ENCODE data around the gene FGD1.
"Not testable (repeated sequence)": the region's sequence is repeated elsewhere in the genome, so short reads cannot be mapped to it uniquely, and the experiment has no call there.

The FGD1 gene

DNA sequence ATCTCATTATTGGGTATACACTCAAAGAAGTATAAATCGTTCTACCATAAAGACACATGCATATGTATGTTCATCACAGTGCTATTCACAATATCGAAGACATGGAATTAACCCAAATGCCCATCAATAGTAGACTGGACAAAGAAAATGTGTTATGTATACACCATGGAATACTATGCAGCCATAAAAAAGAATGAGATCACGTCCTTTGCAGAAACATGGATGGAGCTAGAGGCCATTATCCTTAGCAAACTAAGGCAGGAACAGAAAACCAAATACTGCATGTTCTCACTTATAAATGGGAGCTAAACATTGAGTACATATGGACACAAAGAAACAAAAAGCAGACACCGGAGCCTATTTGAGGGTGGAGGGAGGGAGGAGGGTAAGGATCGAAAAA is 6.2 kb downstream of the FGD1 start:
- H3K27ac ChIP-seq (ENCODE audit: insufficient read depth in 1 of 2, low read depth in 1 of 2, low read length in 2 of 2, poor library complexity in 1 of 2, severe bottlenecking in 2 of 2); H3K9me3 ChIP-seq (ENCODE audit: control extremely low read depth in 1 of 5, control insufficient read depth in 4 of 5, insufficient read depth in 2 of 5, low read depth in 1 of 5, low read length in 4 of 5); H3K4me3 ChIP-seq (ENCODE audit: control insufficient read depth in 1 of 7, extremely low read depth in 1 of 7, insufficient read depth in 4 of 7, low read depth in 2 of 7, low read length in 6 of 7); H3K36me3 ChIP-seq (ENCODE audit: control insufficient read depth in 4 of 4, insufficient read depth in 4 of 4, low read length in 3 of 4); POLR2A ChIA-PET; H3K4me1 ChIP-seq (ENCODE audit: control extremely low read depth in 1 of 4, control insufficient read depth in 4 of 4, insufficient read depth in 4 of 4, low read length in 3 of 4); DNase-seq; H3K27me3 ChIP-seq (replicated peaks in 2 of 5; ENCODE audit: control insufficient read depth in 4 of 5, insufficient read depth in 5 of 5, low read length in 4 of 5); CTCF ChIA-PET: not testable (repeated sequence)
- 100% methylated on average over 1 of the region's 5 CpGs for WGBS (ENCODE audit: insufficient coverage)

GRCh38 chrX:54484666-54485065 is 11.4 kb downstream of the FGD1 start:
- peaks cover 0 to 5% (median 0%) of the 10 kb centered on the region in 5 experiments for H3K27me3 ChIP-seq (replicated peaks in 2 of 5; ENCODE audit: control insufficient read depth in 4 of 5, insufficient read depth in 5 of 5, low read length in 4 of 5)
- no peak for DNase-seq
- POLR2A ChIA-PET = interaction anchor here (0.6 kb wide), 1 partner anchor 42 kb away, joined by 5 read pairs; no protein-coding TSS in a partner anchor
- no peaks in the 10 kb centered on the region for H3K4me1 ChIP-seq (ENCODE audit: control extremely low read depth in 1 of 4, control insufficient read depth in 4 of 4, insufficient read depth in 4 of 4, low read length in 3 of 4)
- no peaks in the 10 kb centered on the region for H3K36me3 ChIP-seq (ENCODE audit: control insufficient read depth in 4 of 4, insufficient read depth in 4 of 4, low read length in 3 of 4)
- no peak overlapping the region for H3K27ac ChIP-seq (ENCODE audit: insufficient read depth in 1 of 2, low read depth in 1 of 2, low read length in 2 of 2, poor library complexity in 1 of 2, severe bottlenecking in 2 of 2)
- H3K9me3 ChIP-seq (ENCODE audit: control extremely low read depth in 1 of 5, control insufficient read depth in 4 of 5, insufficient read depth in 2 of 5, low read depth in 1 of 5, low read length in 4 of 5) = no peaks in the 10 kb centered on the region
- no peak overlapping the region for H3K4me3 ChIP-seq (ENCODE audit: control insufficient read depth in 1 of 7, extremely low read depth in 1 of 7, insufficient read depth in 4 of 7, low read depth in 2 of 7, low read length in 6 of 7)
- WGBS (ENCODE audit: insufficient coverage) = 48% methylated on average over 2 of the region's 3 CpGs
- CTCF ChIA-PET = no interaction called here

- Histone ChIP-seq H3K4me1 (ENCODE audit: control extremely low read depth in 1 of 4, control insufficient read depth in 4 of 4, insufficient read depth in 4 of 4, low read length in 3 of 4) (no peaks in the 10 kb centered on the region), H3K9me3 (ENCODE audit: control extremely low read depth in 1 of 5, control insufficient read depth in 4 of 5, insufficient read depth in 2 of 5, low read depth in 1 of 5, low read length in 4 of 5) (no peaks in the 10 kb centered on the region), H3K36me3 (ENCODE audit: control insufficient read depth in 4 of 4, insufficient read depth in 4 of 4, low read length in 3 of 4) (no peaks in the 10 kb centered on the region), H3K4me3 (ENCODE audit: control insufficient read depth in 1 of 7, extremely low read depth in 1 of 7, insufficient read depth in 4 of 7, low read depth in 2 of 7, low read length in 6 of 7) (no peak overlapping the region), H3K27me3 (replicated peaks in 2 of 5; ENCODE audit: control insufficient read depth in 4 of 5, insufficient read depth in 5 of 5, low read length in 4 of 5) (peaks cover 0 to 5% (median 0%) of the 10 kb centered on the region in 5 experiments), H3K27ac (ENCODE audit: insufficient read depth in 1 of 2, low read depth in 1 of 2, low read length in 2 of 2, poor library complexity in 1 of 2, severe bottlenecking in 2 of 2) (no peak overlapping the region)
- ChIA-PET CTCF (no interaction called here), POLR2A (interaction anchor here (0.6 kb wide), 1 partner anchor 43 kb away, joined by 5 read pairs; no protein-coding TSS in a partner anchor)
- 94% methylated on average over 9 of the region's 9 CpGs for WGBS (ENCODE audit: insufficient coverage)
- no peak for DNase-seq
Observed at GRCh38 chrX:54483946-54484345, 12.1 kb downstream of the FGD1 start.

DNA sequence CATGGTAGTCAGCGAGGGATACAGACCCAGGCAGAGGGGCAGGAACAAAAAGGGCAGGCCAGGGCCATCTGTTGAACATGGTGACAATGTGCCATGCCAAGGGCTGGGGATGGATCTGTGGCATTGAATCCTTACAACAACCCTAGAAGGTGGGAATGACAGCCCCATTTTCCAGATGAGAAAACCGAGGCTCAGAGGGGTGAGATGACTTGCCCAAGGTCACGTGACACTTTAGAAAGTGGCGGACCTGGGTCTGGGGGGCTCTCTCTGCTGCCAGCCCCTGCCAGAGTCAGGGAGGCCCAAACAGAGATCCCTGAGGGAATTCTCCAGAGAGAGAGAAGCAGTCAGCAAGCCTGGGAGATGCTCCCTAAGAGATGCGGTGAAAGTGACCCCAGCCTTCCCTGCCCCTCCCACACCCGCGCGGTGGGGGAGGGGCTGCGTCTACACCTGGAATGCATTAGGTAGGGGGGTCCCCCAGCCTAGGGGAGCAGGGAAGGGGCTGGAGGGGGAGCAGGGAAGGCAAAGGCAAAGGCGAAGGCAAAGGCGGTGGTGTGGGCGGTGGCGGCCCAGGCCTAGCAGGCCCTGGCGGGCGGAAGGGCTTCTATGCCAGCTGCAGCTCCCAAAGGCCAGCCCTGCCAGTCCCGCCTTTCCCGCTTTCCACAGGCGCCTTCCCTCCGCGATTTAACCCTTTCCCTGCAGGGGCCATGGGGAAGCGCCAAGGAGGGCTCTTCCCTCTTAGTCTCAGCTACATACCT is 13.0 kb downstream of the FGD1 start:
- no peak overlapping the region for H3K27ac ChIP-seq (ENCODE audit: insufficient read depth in 1 of 2, low read depth in 1 of 2, low read length in 2 of 2, poor library complexity in 1 of 2, severe bottlenecking in 2 of 2)
- H3K4me3 ChIP-seq (ENCODE audit: control insufficient read depth in 1 of 7, extremely low read depth in 1 of 7, insufficient read depth in 4 of 7, low read depth in 2 of 7, low read length in 6 of 7) = no peak overlapping the region
- ChIA-PET POLR2A (no interaction called here), CTCF (no interaction called here)
- no peak for DNase-seq
- peaks cover 0 to 5% (median 0%) of the 10 kb centered on the region in 5 experiments for H3K27me3 ChIP-seq (replicated peaks in 2 of 5; ENCODE audit: control insufficient read depth in 4 of 5, insufficient read depth in 5 of 5, low read length in 4 of 5)
- H3K36me3 ChIP-seq (ENCODE audit: control insufficient read depth in 4 of 4, insufficient read depth in 4 of 4, low read length in 3 of 4) = no peaks in the 10 kb centered on the region
- H3K9me3 ChIP-seq (ENCODE audit: control extremely low read depth in 1 of 5, control insufficient read depth in 4 of 5, insufficient read depth in 2 of 5, low read depth in 1 of 5, low read length in 4 of 5) = no peaks in the 10 kb centered on the region
- no peaks in the 10 kb centered on the region for H3K4me1 ChIP-seq (ENCODE audit: control extremely low read depth in 1 of 4, control insufficient read depth in 4 of 4, insufficient read depth in 4 of 4, low read length in 3 of 4)
- WGBS (ENCODE audit: insufficient coverage) = 48% methylated on average over 19 of the region's 21 CpGs

DNA sequence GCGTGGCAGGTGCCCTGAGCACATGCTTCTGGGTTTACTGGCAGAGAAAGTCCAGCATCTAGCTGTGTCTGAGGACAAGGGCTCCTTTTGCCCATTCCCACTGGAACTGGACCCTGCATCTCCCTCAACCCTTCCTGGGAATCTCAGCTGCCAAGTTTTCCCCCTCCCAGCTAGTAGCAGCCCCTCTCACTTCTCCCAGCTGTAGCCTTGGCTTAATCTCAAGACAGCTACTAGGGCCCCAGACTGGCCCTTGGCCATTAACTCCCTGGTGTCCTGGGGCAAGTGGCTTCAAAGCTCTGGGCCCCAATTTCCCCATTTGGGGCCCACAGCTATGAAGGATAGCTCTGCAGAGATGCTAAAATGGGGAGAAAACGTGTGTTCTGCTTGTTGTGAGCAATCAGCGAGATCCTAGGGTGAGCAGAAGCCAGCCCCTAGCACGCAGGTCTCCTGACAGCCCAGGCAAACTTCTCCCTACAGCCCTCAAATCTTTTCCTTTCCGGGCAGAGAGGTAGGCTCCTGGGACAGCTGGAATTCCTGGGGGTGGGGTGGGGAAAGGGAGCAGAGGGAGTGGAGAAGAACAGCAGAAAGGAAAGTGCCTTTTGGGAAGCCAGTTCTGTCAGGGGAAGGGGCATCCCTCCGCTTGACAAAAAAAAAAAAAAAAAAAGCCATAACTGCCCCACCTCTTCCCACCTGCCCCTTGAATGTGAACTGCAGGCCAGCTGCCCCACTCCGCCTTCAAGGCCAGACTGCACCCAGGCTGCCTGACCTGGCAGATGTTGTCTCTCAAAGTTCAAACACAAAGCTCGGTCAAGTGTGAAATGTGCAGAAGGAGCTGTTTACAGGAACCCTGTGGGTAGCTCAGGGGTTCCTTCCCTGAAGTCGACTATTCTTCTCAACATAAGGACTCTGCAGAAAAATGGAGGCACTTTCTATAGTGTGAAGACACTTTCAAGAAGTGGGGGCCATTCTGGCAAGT is 16.6 kb downstream of the FGD1 start:
- POLR2A ChIA-PET = interaction anchor here (0.6 kb wide), 1 partner anchor 370 kb away, joined by 3 read pairs; no protein-coding TSS in a partner anchor
- 75% methylated on average over 4 of the region's 9 CpGs for WGBS (ENCODE audit: insufficient coverage)
- no peak overlapping the region for H3K27ac ChIP-seq (ENCODE audit: insufficient read depth in 1 of 2, low read depth in 1 of 2, low read length in 2 of 2, poor library complexity in 1 of 2, severe bottlenecking in 2 of 2)
- H3K36me3 ChIP-seq (ENCODE audit: control insufficient read depth in 4 of 4, insufficient read depth in 4 of 4, low read length in 3 of 4) = no peaks in the 10 kb centered on the region
- H3K9me3 ChIP-seq (ENCODE audit: control extremely low read depth in 1 of 5, control insufficient read depth in 4 of 5, insufficient read depth in 2 of 5, low read depth in 1 of 5, low read length in 4 of 5) = no peaks in the 10 kb centered on the region
- CTCF ChIA-PET = interaction anchor here (1.1 kb wide), 1 partner anchor 18 kb away, joined by 3 read pairs; no protein-coding TSS in a partner anchor
- H3K4me1 ChIP-seq (ENCODE audit: control extremely low read depth in 1 of 4, control insufficient read depth in 4 of 4, insufficient read depth in 4 of 4, low read length in 3 of 4) = no peaks in the 10 kb centered on the region
- no peak for DNase-seq
- H3K27me3 ChIP-seq (replicated peaks in 2 of 5; ENCODE audit: control insufficient read depth in 4 of 5, insufficient read depth in 5 of 5, low read length in 4 of 5) = peaks cover 0 to 5% (median 0%) of the 10 kb centered on the region in 5 experiments
- no peak overlapping the region for H3K4me3 ChIP-seq (ENCODE audit: control insufficient read depth in 1 of 7, extremely low read depth in 1 of 7, insufficient read depth in 4 of 7, low read depth in 2 of 7, low read length in 6 of 7)

- Histone ChIP-seq H3K27ac (ENCODE audit: insufficient read depth in 1 of 2, low read depth in 1 of 2, low read length in 2 of 2, poor library complexity in 1 of 2, severe bottlenecking in 2 of 2) (no peak overlapping the region), H3K4me1 (ENCODE audit: control extremely low read depth in 1 of 4, control insufficient read depth in 4 of 4, insufficient read depth in 4 of 4, low read length in 3 of 4) (no peaks in the 10 kb centered on the region), H3K9me3 (ENCODE audit: control extremely low read depth in 1 of 5, control insufficient read depth in 4 of 5, insufficient read depth in 2 of 5, low read depth in 1 of 5, low read length in 4 of 5) (no peaks in the 10 kb centered on the region), H3K4me3 (ENCODE audit: control insufficient read depth in 1 of 7, extremely low read depth in 1 of 7, insufficient read depth in 4 of 7, low read depth in 2 of 7, low read length in 6 of 7) (no peak overlapping the region), H3K36me3 (ENCODE audit: control insufficient read depth in 4 of 4, insufficient read depth in 4 of 4, low read length in 3 of 4) (no peaks in the 10 kb centered on the region), H3K27me3 (replicated peaks in 2 of 5; ENCODE audit: control insufficient read depth in 4 of 5, insufficient read depth in 5 of 5, low read length in 4 of 5) (peaks cover 0 to 3% (median 0%) of the 10 kb centered on the region in 5 experiments)
- CTCF ChIA-PET = no interaction called here
- 76% methylated on average over 6 of the region's 10 CpGs for WGBS (ENCODE audit: insufficient coverage)
- no peak for DNase-seq
- POLR2A ChIA-PET = interaction anchor here (0.7 kb wide), 1 partner anchor 846 kb away, joined by 3 read pairs; no protein-coding TSS in a partner anchor
Observed at GRCh38 chrX:54473993-54474859, 21.8 kb downstream of the FGD1 start.

Measured in common myeloid progenitor, CD34-positive (primary cell).